Neural crest cell (in vitro differentiated cells): ENCODE measurements around the gene ARHGDIA. TPM values are rescaled to one million over a fixed set of nuclear protein-coding genes. Genes with fewer than 3 reads are reported as not detected.
A peak's percentile ranks its signal among the peaks of the same experiment; 100 is the strongest.

Experiments used
- DNase-seq: peaks from one replicate; pipeline ENCODE4 v3.0.0; 2021; ENCODE audit warnings: low read depth, mixed read lengths, low spot score
- H3K27ac Mint-ChIP-seq: one replicate; pipeline ENCODE4 v1.8.0; 2021; ENCODE audit warnings: mild to moderate bottlenecking, mixed read lengths; ENCODE audit not compliant: unreplicated experiment
- H3K27me3 Mint-ChIP-seq: 2 replicates; pipeline ENCODE4 v1.8.0; 2021; ENCODE audit warnings: low read depth, mild to moderate bottlenecking, mixed read lengths
- H3K36me3 Mint-ChIP-seq: 2 replicates; pipeline ENCODE4 v1.8.0; 2021; ENCODE audit warnings: low read depth, mild to moderate bottlenecking, mixed read lengths
- H3K4me1 Mint-ChIP-seq: 2 replicates; pipeline ENCODE4 v1.8.0; 2021; ENCODE audit warnings: mixed read lengths
- H3K4me3 Mint-ChIP-seq: one replicate; pipeline ENCODE4 v1.8.0; 2021; ENCODE audit warnings: mild to moderate bottlenecking, mixed read lengths
- H3K9me3 Mint-ChIP-seq: 2 replicates; pipeline ENCODE4 v1.8.0; 2021; ENCODE audit warnings: mixed read lengths
- CTCF ChIP-seq: fragments of 200-600 bp; sonication (generic); conservative IDR thresholded peaks from 2 replicates; pipeline ENCODE4 v1.5.0; 2021; ENCODE audit warnings: antibody characterized with exemption, mild to moderate bottlenecking
- total RNA-seq: library from RNA; stranded (reverse); gene quantifications from 2 replicates; pipeline ENCODE4 v1.2.1, GENCODE V29; 2021

The ARHGDIA gene
- total RNA-seq, 1 donor from 2014 or later: 405 TPM

DNA sequence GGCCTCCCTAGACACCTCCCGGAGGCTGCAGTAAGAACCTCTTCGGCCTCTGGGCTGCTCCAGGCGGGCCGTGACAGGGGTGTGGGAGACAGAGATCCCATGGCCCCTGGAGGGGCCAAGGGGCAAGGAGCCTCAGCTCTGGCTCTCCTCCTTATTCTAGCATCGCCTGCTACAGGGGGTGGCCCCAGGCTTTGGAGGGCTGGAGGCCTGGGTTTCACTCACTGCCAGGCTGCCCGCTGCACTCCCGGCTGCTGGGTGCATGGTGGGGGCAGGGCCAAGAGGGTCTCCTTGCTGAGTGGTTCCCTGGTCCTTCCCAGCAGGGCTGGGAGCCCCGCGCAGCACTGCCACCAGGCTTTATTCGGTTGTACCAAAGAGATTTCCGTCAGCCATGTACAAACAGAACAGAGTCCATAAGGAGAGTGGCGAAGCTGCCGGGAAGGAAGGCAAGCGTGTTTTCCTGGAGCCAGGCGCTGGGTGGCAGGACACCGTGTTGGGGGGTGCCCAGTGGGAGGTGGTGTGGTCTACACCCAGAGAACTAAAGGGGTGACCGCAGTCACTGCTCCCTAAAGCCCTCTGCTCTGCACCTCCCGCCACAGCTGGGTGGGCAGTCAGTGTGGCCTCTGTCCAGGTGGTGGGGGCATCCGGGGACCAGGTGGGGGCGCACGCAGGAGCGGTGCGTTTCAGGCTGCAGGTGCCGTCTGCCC lies 32.9 kb upstream of the ARHGDIA start:
- peaks cover 3% of the 10 kb centered on the region for H3K36me3 Mint-ChIP-seq
- no peak for DNase-seq
- peaks cover 14% of the 10 kb centered on the region for H3K27me3 Mint-ChIP-seq
- no peak overlapping the region for H3K27ac Mint-ChIP-seq
- no peaks in the 10 kb centered on the region for H3K9me3 Mint-ChIP-seq
- TF ChIP-seq CTCF: no peak
- peaks cover 15% of the 10 kb centered on the region for H3K4me1 Mint-ChIP-seq
- peak overlapping the region; percentile 12 for H3K4me3 Mint-ChIP-seq

- peaks cover 14% of the 10 kb centered on the region for H3K27me3 Mint-ChIP-seq
- no peak for DNase-seq
- H3K27ac Mint-ChIP-seq: no peak overlapping the region
- H3K4me3 Mint-ChIP-seq: peak overlapping the region; percentile 75
- no peak for TF ChIP-seq CTCF
- H3K4me1 Mint-ChIP-seq: peaks cover 15% of the 10 kb centered on the region
- no peaks in the 10 kb centered on the region for H3K9me3 Mint-ChIP-seq
- H3K36me3 Mint-ChIP-seq: peaks cover 3% of the 10 kb centered on the region
Measured at GRCh38 chr17:81903415-81903831, 32.3 kb upstream of the ARHGDIA start.

DNA sequence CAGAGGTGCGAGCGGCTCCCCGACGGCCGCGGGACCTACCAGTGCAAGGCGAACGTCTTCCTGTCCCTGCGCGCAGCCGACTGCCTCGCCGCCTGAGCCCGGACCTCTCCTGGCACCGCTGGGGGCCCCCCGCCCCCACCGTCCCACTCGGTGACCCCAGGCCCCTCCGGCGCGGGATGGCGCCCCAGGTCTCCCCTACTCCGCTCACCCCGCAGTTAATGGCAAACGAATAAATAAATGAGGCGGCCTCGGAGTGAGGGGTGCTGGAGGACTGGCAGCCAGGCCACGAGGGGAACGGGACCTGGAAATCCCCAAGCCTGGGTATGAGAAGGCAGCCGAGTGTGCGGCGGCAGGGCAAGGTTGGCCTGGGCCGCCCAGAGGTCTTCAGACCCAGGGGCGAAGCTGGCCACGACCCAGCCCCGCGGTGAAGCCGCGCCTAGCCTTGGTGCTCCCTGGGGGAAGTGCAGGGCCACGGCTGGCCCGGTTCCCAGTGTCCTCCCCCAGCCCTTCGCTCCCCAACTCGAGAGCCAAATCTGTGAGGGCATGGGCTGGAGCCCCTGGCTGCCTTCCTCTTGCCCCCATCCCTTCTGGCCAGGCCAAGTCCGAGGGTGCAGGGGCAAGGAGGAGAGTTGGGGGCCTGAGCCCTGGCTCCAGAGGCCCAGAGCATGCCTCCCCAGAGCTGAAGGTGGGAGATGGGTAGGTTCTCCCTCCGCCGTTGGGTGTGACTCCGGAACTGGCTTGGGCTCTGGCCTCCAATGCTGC lies 31.7 kb upstream of the ARHGDIA start:
- TF ChIP-seq CTCF: no peak
- no peak for DNase-seq

GRCh38 chr17:81902023-81902652 lies 31.0 kb upstream of the ARHGDIA start, which contains the start of gene NPB:
NPB (plus strand) TSS chr17:81902238; CDS start chr17:81902278, 40 bp downstream.
- Mint-ChIP-seq H3K36me3 (peaks cover 3% of the 10 kb centered on the region), H3K4me3 (peak within 1 kb of the TSS; percentile 50), H3K27ac (no peak within 1 kb of the TSS), H3K4me1 (peaks cover 15% of the 10 kb centered on the region), H3K9me3 (no peaks in the 10 kb centered on the region), H3K27me3 (peaks cover 14% of the 10 kb centered on the region)
- TF ChIP-seq CTCF: no peak
- no peak for DNase-seq

More for the DNA sequence above, 31.7 kb upstream of the ARHGDIA start:
- H3K4me1 Mint-ChIP-seq: peaks cover 15% of the 10 kb centered on the region
- H3K27me3 Mint-ChIP-seq: peaks cover 14% of the 10 kb centered on the region
- no peaks in the 10 kb centered on the region for H3K9me3 Mint-ChIP-seq
- H3K4me3 Mint-ChIP-seq: no peak overlapping the region
- H3K36me3 Mint-ChIP-seq: peaks cover 3% of the 10 kb centered on the region
- H3K27ac Mint-ChIP-seq: no peak overlapping the region

- Mint-ChIP-seq H3K27ac (no peak overlapping the region), H3K36me3 (peaks cover 3% of the 10 kb centered on the region), H3K27me3 (peaks cover 14% of the 10 kb centered on the region), H3K9me3 (no peaks in the 10 kb centered on the region), H3K4me3 (peak overlapping the region; percentile 50), H3K4me1 (peaks cover 15% of the 10 kb centered on the region)
- TF ChIP-seq CTCF: no peak
- DNase-seq: no peak
Measured at GRCh38 chr17:81901167-81902022, 30.3 kb upstream of the ARHGDIA start.
